IMR-90 (cell line): ENCODE data around the gene ELMO1. TPM values are rescaled to one million over a fixed set of nuclear protein-coding genes. Genes with fewer than 3 reads are reported as not detected.

ENCODE experiments used
- ATAC-seq: fragments of 200-7000 bp; cut with Tn5 transposase; 2 replicates; pipeline ENCODE4 v1.9.1; 2020; ENCODE audit warnings: low read depth, mild to moderate bottlenecking, moderate library complexity
- BruUV-seq: library from RNA; stranded (reverse); fragments of 400-500 nt; replicated peaks from 2 replicates; lab custom pipeline; 2021; lab: Mats Ljungman, UMichigan
- CTCF ChIA-PET: fragments of 300-600 bp; formaldehyde crosslinking; extraction: SDS; loops from one replicate; lab custom pipeline; 2021; ENCODE audit warnings: antibody characterized with exemption; lab: Yijun Ruan, JAX
- POLR2A ChIA-PET: fragments of 300-600 bp; sonication (Branson Sonifier 250); formaldehyde crosslinking; loops from one replicate; lab custom pipeline; 2022; ENCODE audit warnings: antibody characterized with exemption; ENCODE audit not compliant: unreplicated experiment; lab: Charles Lee
- DNase-seq: peaks from one replicate; pipeline ENCODE4 v3.0.0; 2013
- H2AFZ ChIP-seq: replicated peaks from 2 replicates; pipeline ENCODE3; 2013; ENCODE audit warnings: low read length, mild to moderate bottlenecking; ENCODE audit not compliant: poor library complexity
- H2AK5ac ChIP-seq: 2 replicates; pipeline ENCODE4 v1.6.1; 2013; ENCODE audit warnings: low read depth, low read length, inconsistent platforms
- H2AK9ac ChIP-seq: replicated peaks from 2 replicates; pipeline ENCODE3; 2013; ENCODE audit warnings: mild to moderate bottlenecking, low read depth, low read length, moderate library complexity; ENCODE audit not compliant: poor library complexity
- H2BK120ac ChIP-seq: 2 replicates; pipeline ENCODE4 v1.6.1; 2013; ENCODE audit warnings: low read depth, low read length, inconsistent platforms
- H2BK15ac ChIP-seq: 3 replicates; pipeline ENCODE4 v1.6.1; 2013; ENCODE audit warnings: low read depth, low read length, inconsistent platforms
- H2BK20ac ChIP-seq: 2 replicates; pipeline ENCODE4 v1.6.1; 2013; ENCODE audit warnings: low read depth, mild to moderate bottlenecking, inconsistent platforms, low read length, moderate library complexity
- H2BK5ac ChIP-seq: 2 replicates; pipeline ENCODE4 v1.6.1; 2013; ENCODE audit warnings: mild to moderate bottlenecking, low read depth, low read length, inconsistent platforms; ENCODE audit not compliant: poor library complexity, severe bottlenecking
- H3K14ac ChIP-seq: replicated peaks from 2 replicates; pipeline ENCODE4 v1.6.1; 2013; ENCODE audit warnings: low read depth, low read length, inconsistent platforms
- H3K18ac ChIP-seq: 2 replicates; pipeline ENCODE4 v1.6.1; 2013; ENCODE audit warnings: low read depth, low read length, control low read depth
- H3K23ac ChIP-seq: 2 replicates; pipeline ENCODE4 v1.6.1; 2013; ENCODE audit warnings: low read depth, low read length, inconsistent platforms
- H3K27ac ChIP-seq: 2 replicates; pipeline ENCODE4 v1.5.1; 2013; ENCODE audit warnings: mild to moderate bottlenecking, control low read depth, low read length; ENCODE audit not compliant: insufficient read depth
- H3K27me3 ChIP-seq: 2 replicates; pipeline ENCODE4 v1.6.1; 2013; ENCODE audit warnings: low read length; ENCODE audit not compliant: control insufficient read depth, insufficient read depth
- H3K36me3 ChIP-seq: 2 replicates; pipeline ENCODE4 v1.6.1; 2013; ENCODE audit warnings: low read length, mixed read lengths; ENCODE audit not compliant: control insufficient read depth, insufficient read depth
- H3K4ac ChIP-seq: 2 replicates; pipeline ENCODE4 v1.6.1; 2013; ENCODE audit warnings: low read depth, low read length, inconsistent platforms
- H3K4me1 ChIP-seq: 2 replicates; pipeline ENCODE4 v1.6.1; 2013; ENCODE audit warnings: low read length, mixed read lengths; ENCODE audit not compliant: control insufficient read depth, insufficient read depth
- H3K4me2 ChIP-seq: 2 replicates; pipeline ENCODE4 v1.6.1; 2013; ENCODE audit warnings: low read depth, mild to moderate bottlenecking, control low read depth, low read length, moderate library complexity
- H3K4me3 ChIP-seq: 2 replicates; pipeline ENCODE4 v1.5.1; 2013; ENCODE audit warnings: low read depth, mild to moderate bottlenecking, control low read depth, low read length, moderate library complexity; ENCODE audit not compliant: insufficient read depth
- H3K56ac ChIP-seq: 2 replicates; pipeline ENCODE4 v1.6.1; 2013; ENCODE audit warnings: low read length, inconsistent platforms; ENCODE audit not compliant: insufficient read depth; ENCODE audit errors: extremely low read depth
- H3K79me1 ChIP-seq, 2 experiments: 2 replicates each; pipeline ENCODE4 v1.6.1; 2013; ENCODE audit warnings: low read length in 2 of 2, inconsistent platforms in 1 of 2, low read depth in 1 of 2
- H3K9ac ChIP-seq: 2 replicates; pipeline ENCODE4 v1.6.1; 2013; ENCODE audit warnings: low read depth, low read length, control low read depth
- H3K9me1 ChIP-seq: 2 replicates; pipeline ENCODE4 v1.6.1; 2013; ENCODE audit warnings: low read length, inconsistent platforms; ENCODE audit not compliant: insufficient read depth
- H3K9me3 ChIP-seq: 2 replicates; pipeline ENCODE4 v1.6.1; 2013; ENCODE audit warnings: low read length; ENCODE audit not compliant: control insufficient read depth, insufficient read depth
- H4K20me1 ChIP-seq: 2 replicates; pipeline ENCODE4 v1.6.1; 2013; ENCODE audit warnings: low read length, inconsistent platforms; ENCODE audit not compliant: insufficient read depth
- H4K5ac ChIP-seq: 2 replicates; pipeline ENCODE4 v1.6.1; 2013; ENCODE audit warnings: mild to moderate bottlenecking, low read depth, low read length, control low read depth
- H4K8ac ChIP-seq, 2 experiments: 2 replicates each; pipeline ENCODE4 v1.6.1; 2013; ENCODE audit warnings: low read depth in 2 of 2, low read length in 2 of 2, control low read depth in 1 of 2, inconsistent platforms in 1 of 2
- H4K91ac ChIP-seq: 2 replicates; pipeline ENCODE4 v1.6.1; 2013; ENCODE audit warnings: low read depth, low read length, inconsistent platforms; ENCODE audit not compliant: insufficient read depth
- BHLHE40 ChIP-seq: fragments of 150-350 bp; IDR thresholded peaks from 2 replicates; pipeline ENCODE4 v1.6.1; 2016; ENCODE audit warnings: mild to moderate bottlenecking, low read depth, low read length
- CEBPB ChIP-seq: IDR thresholded peaks from 2 replicates; pipeline ENCODE4 v1.6.1; 2012; ENCODE audit warnings: low read depth, low read length, improper control_type of control experiment
- CHD1 ChIP-seq: IDR thresholded peaks from 2 replicates; pipeline ENCODE4 v1.6.1; 2012; ENCODE audit warnings: low read depth, low read length, improper control_type of control experiment
- CTCF ChIP-seq: conservative IDR thresholded peaks from 2 replicates; pipeline ENCODE4 v1.5.1; 2012; ENCODE audit warnings: mild to moderate bottlenecking, low read depth, low read length, improper control_type of control experiment
- ELK1 ChIP-seq: fragments of 150-350 bp; IDR thresholded peaks from 2 replicates; pipeline ENCODE4 v1.6.1; 2016; ENCODE audit warnings: low read depth, mild to moderate bottlenecking, low read length, moderate library complexity, borderline replicate concordance
- FOS ChIP-seq: fragments of 150-350 bp; IDR thresholded peaks from 2 replicates; pipeline ENCODE4 v1.6.1; 2016; ENCODE audit warnings: low read depth, low read length
- MAFK ChIP-seq: IDR thresholded peaks from 2 replicates; pipeline ENCODE4 v1.6.1; 2012; ENCODE audit warnings: low read depth, low read length, improper control_type of control experiment
- MAZ ChIP-seq: IDR thresholded peaks from 2 replicates; pipeline ENCODE4 v1.6.1; 2012; ENCODE audit warnings: low read depth, mild to moderate bottlenecking, low read length, improper control_type of control experiment, moderate library complexity, borderline replicate concordance
- MXI1 ChIP-seq: IDR thresholded peaks from 2 replicates; pipeline ENCODE4 v1.6.1; 2012; ENCODE audit warnings: low read depth, mild to moderate bottlenecking, low read length, moderate library complexity, borderline replicate concordance
- NFE2L2 ChIP-seq: fragments of 150-350 bp; IDR thresholded peaks from 2 replicates; pipeline ENCODE4 v1.6.1; 2016; ENCODE audit warnings: low read depth, mild to moderate bottlenecking, low read length
- POLR2A ChIP-seq: IDR thresholded peaks from 2 replicates; pipeline ENCODE4 v1.6.1; 2012; ENCODE audit warnings: mild to moderate bottlenecking, low read depth, low read length
- RAD21 ChIP-seq: IDR thresholded peaks from 2 replicates; pipeline ENCODE4 v1.6.1; 2012; ENCODE audit warnings: low read length, improper control_type of control experiment
- RCOR1 ChIP-seq: IDR thresholded peaks from 2 replicates; pipeline ENCODE4 v1.6.1; 2012; ENCODE audit warnings: mild to moderate bottlenecking, low read length, improper control_type of control experiment; ENCODE audit not compliant: insufficient replicate concordance
- RFX5 ChIP-seq: IDR thresholded peaks from 2 replicates; pipeline ENCODE4 v1.8.0; 2012; ENCODE audit warnings: low read depth, mild to moderate bottlenecking, low read length, moderate library complexity
- SMC3 ChIP-seq: fragments of 150-350 bp; IDR thresholded peaks from 2 replicates; pipeline ENCODE4 v1.6.1; 2016; ENCODE audit warnings: low read depth, mild to moderate bottlenecking, antibody characterized with exemption, low read length, moderate library complexity
- USF2 ChIP-seq: fragments of 150-350 bp; IDR thresholded peaks from 2 replicates; pipeline ENCODE4 v1.6.1; 2017; ENCODE audit warnings: mild to moderate bottlenecking, antibody characterized with exemption, low read length, low read depth
- WGBS, 2 experiments: methylation state at CpG; one replicate each; pipeline versions ENCODE4 v1.1.5 to v1.1.7; 2013; ENCODE audit warnings: missing lambda C conversion rate in 2 of 2; ENCODE audit not compliant: insufficient read length in 1 of 2; ENCODE audit errors: extremely low coverage in 2 of 2; 5-methylcytosine and 5-hydroxymethylcytosine counted together
- dilution Hi-C: fragments of 300-500 bp; cut with HindIII; formaldehyde crosslinking; loops from one replicate; pipeline ENCODE4 v1.14.3; 2018; ENCODE audit warnings: low sequenced_read_pairs; ENCODE audit not compliant: unreplicated experiment
- in situ Hi-C: fragments of 300-500 bp; cut with MboI; formaldehyde crosslinking; loops from 3 replicates; pipeline ENCODE4 v1.14.3; 2019; ENCODE audit warnings: low sequenced_read_pairs, inconsistent platforms, mixed read lengths
- intact Hi-C: fragments of 100-400 bp; cut with micrococcal nuclease; formaldehyde crosslinking; loops from 2 replicates; pipeline ENCODE4 v1.10.0; 2022
- polyA plus RNA-seq, 3 experiments: library from polyadenylated mRNA; depleted of rRNA; stranded (reverse); fragments of >200 nt; gene quantifications; 2 replicates each; pipeline ENCODE4 v1.2.3, GENCODE V29; 2012; ENCODE audit warnings: low replicate concordance in 1 of 3
- total RNA-seq: library from RNA; depleted of rRNA; stranded (reverse); fragments of >200 nt; gene quantifications from 2 replicates; pipeline ENCODE4 v1.2.3, GENCODE V29; 2012

Gene ELMO1
- total and polyA plus RNA-seq, 2 of the 4 experiments (the other 2 are of a cell fraction): 0.03 TPM; not detected in 1

- ATAC-seq (no peak), DNase-seq (no peak)
- Histone ChIP-seq H4K20me1 (no peaks in the 10 kb centered on the region), H3K56ac (no peak overlapping the region), H3K79me1 (no peaks in the 10 kb centered on the region), H3K9ac (no peak overlapping the region), H3K9me1 (no peaks in the 10 kb centered on the region), H3K27ac (no peak overlapping the region), H3K14ac (no peak overlapping the region), H3K18ac (no peak overlapping the region), H4K5ac (no peak overlapping the region), H3K23ac (no peak overlapping the region), H2BK15ac (no peak overlapping the region), H4K91ac (no peak overlapping the region), H3K4me3 (no peak overlapping the region), H2AK5ac (no peak overlapping the region), H3K4ac (no peak overlapping the region), H3K36me3 (no peaks in the 10 kb centered on the region), H2BK5ac (no peak overlapping the region), H2BK120ac (no peak overlapping the region), H4K8ac (no peak overlapping the region), H3K9me3 (no peaks in the 10 kb centered on the region), H2AFZ (no peak overlapping the region), H3K27me3 (no peaks in the 10 kb centered on the region), H2AK9ac (no peak overlapping the region), H3K4me1 (no peaks in the 10 kb centered on the region), H2BK20ac (no peak overlapping the region), H3K4me2 (no peak overlapping the region)
- in situ Hi-C loops: no loop called here
- intact Hi-C loops: no loop called here
- CTCF ChIA-PET: interaction anchor here (0.6 kb wide), 1 partner anchor 106 kb away, joined by 3 read pairs; no protein-coding TSS in a partner anchor
- dilution Hi-C loops: no loop called here
- WGBS, 2 experiments: no CpG with 5 or more reads among the region's 2 CpGs
- POLR2A ChIA-PET: no interaction called here
- BruUV-seq: no TSS peak
- TF ChIP-seq USF2: no peak
- TF ChIP-seq MAZ: no peak
- no peak for TF ChIP-seq CTCF
- TF ChIP-seq POLR2A: no peak
- TF ChIP-seq RFX5: no peak
- no peak for TF ChIP-seq NFE2L2
- no peak for TF ChIP-seq RAD21
- TF ChIP-seq FOS: no peak
- TF ChIP-seq CHD1: no peak
- TF ChIP-seq BHLHE40: no peak
- TF ChIP-seq SMC3: no peak
- no peak for TF ChIP-seq CEBPB
- TF ChIP-seq MXI1: no peak
- TF ChIP-seq RCOR1: no peak
- no peak for TF ChIP-seq MAFK
- no peak for TF ChIP-seq ELK1
Measured at GRCh38 chr7:36946401-36946739, 502.3 kb downstream of the ELMO1 start.
